Right lung (tissue), 5 donors: Measurements from ENCODE around the gene DCAF6. TPM values are rescaled to one million over a fixed set of nuclear protein-coding genes. Genes with fewer than 3 reads are reported as not detected.
"Not testable (repeated sequence)": the region's sequence is repeated elsewhere in the genome, so short reads cannot be mapped to it uniquely, and the experiment has no call there.

ENCODE experiments used
- DNase-seq, 2 donors: peaks; one replicate each; pipeline ENCODE4 v3.0.0-alpha.2; 2013
- polyA plus RNA-seq, 5 donors: library from polyadenylated mRNA; unstranded; fragments of 120-200 nt; gene quantifications; one replicate each; pipeline versions ENCODE4 v1.2.1 to v1.2.3, GENCODE V29; 2013; ENCODE audit warnings: inconsistent platforms in 1 of 5, low replicate concordance in 1 of 5; ENCODE audit not compliant: insufficient read length in 5 of 5, insufficient read depth in 1 of 5

The DCAF6 gene
- polyA plus RNA-seq, 5 donors = 54.9 to 64.0 (median 61.8) TPM

DNA sequence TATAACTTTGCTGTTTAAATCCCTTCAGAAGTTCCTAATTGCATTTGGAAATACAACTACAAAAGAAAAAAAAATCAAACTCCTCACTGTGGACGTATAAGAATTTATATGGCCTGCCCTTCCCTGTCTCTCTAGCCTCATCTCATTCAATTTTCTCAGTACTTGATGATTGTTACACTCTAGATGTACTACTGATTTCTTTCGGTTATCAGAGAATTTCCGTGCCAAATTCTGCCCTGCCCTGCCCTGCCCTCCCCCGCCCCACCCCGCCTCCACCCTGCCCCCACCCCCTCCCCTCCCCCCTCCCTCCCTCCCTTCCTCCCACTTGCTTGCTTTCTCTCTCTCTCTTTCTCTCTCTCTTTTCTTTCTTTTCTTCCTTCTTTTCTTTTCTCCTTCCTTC is 72.1 kb downstream of the DCAF6 start:
- no peak for DNase-seq

DNA sequence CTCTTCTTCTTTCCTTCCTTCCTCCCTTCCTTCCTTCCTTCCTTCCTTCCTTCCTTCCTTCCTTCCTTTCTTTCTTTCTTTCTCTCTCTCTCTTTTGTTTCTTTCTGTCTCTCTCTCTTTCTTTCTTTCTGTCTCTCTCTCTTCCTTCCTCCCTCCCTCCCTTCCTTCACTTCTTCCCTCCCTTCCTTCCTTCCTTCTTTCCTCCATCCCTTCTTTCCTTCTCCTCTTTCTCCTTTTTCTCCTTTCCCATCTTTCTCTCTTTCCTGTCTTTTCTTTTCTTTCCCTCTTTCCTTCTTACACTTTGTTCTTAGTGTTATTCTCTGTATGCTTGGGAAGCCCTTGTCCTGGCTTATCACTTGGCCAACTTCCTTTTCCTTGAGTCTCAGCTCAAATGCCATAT is 72.8 kb downstream of the DCAF6 start:
- no peak for DNase-seq

DNA sequence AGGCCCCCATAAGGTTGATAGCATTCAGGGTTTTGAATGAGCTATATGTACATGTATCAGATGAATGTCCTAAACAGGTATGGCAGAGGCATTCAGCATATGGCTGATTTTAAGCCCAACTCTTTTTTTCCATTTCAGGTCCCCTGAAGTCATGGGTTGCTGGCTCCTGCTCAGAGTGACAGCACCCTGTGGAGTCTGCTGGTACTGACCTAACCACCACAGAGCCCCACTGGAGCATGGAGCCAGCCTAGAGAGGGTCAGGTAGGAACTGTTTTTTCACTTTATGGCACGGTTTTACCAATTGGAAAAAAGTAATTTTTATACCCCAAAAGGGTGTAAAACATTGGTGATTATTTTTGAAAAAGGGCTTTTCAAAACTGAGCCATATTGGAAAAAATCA is 82.9 kb downstream of the DCAF6 start:
- no peak for DNase-seq

DNA sequence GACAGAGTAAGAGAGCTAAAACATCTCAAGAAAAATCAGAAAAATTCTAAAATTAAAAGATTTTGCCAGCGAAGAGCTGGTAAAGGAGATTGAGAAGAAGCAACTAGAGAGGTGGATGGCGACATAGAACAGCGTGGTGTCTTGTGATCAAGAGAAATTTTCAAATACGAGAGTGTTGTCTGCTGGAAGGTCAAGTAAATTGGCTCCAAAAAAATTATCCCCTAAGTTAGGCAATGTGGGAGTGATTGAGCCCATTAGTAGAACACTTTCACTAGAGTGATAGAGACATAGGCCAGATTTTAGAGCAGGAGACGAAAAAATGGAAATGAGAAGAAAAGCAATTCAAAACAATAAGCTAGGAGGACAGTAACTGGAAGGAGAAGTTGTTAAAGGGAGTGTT is 94.7 kb downstream of the DCAF6 start:
- DNase-seq = peak; percentile 42 to 44

DNA sequence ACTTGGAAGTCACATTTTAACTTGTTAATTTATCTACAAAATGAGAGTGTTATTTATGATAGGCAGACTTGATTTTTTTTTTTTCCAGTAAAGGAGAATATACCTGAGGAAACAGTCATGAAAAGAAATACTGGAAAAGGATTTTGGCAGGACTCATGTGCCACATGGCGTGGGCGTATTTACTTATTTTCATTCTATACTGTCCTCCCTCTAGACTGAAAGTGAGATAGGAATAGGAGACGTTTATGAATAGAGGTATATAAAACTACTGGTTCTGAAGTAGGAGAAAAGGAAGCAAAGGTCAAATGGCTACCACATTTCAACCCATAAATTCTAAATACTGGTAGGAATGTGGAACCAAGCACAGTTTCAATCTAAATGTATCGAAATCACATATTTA is 95.1 kb downstream of the DCAF6 start:
- DNase-seq = no peak

DNA sequence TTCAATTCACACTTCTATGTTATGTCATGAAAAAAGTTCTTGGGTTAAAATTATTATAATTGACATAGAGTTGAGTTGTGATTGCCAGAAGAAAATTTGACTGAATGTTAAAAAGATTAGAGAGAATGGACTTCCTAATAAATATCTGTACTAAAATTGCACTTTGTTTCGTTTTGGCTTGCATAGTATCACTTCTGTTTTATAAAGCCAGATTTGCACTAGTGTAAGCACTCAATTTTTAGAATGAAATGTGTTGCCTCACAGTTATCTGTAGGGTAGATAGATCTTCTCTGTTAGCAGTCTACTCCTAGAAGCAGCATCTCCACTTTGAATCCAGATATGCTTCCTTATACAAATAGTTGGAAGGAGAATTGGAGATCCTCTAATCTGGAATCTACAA is 95.5 kb downstream of the DCAF6 start:
- DNase-seq = peak in 1 of 2 donors; percentile 6

DNA sequence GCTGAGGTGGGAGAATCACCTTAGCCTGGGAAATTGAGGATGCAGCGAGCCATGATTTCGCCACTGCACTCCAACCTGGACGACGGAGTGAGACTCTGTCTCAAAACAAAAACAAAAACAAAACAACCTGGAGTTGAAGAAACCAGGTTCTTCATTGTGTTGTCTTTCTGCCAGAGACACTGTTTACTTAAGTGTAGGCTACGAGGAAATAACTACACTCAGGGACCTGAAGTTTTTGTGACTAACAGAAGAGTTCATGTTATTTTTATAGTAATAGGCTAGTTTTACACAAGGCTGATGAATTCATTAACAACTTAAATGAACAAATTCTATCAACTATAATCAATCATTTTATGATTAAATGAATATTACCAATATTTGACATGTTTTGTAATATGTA is 98.9 kb downstream of the DCAF6 start:
- DNase-seq = no peak

DNA sequence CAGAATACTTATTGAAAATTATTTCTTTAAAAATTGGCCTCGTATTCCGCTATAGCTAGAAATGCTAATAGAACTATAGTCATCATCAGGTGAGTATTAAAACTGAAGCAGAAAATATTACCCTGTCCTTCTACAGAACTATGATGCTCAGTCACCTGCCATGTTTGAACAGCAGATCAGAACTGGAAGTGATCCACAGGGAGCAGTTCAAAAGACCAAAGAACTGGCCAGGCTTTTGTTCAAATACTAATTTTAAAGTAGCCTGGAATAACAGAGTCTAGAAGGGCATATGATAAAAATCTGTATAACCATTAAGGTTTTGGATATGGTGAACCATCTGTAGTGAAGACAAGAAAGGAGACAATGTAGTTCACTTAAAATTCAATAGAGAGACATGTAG is 105.9 kb downstream of the DCAF6 start:
- no peak for DNase-seq

DNA sequence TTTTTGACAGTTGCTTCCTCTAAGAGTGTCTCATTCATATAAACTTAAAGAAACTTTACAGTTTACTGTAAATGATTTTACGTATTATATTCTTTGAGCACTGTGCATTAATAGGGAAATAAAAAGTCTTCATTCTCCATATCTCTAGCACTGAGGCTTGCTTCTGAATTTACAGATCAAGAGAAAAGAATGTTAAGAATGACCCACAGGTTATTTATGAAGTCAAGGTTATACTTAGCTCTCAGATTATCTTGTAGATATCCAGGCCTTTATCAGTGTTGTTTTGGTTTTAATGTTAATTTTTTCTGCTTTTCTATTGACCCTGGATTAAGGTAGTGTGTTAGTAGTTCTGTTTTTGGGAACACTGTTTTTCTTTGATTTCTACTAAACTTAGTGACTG is 108.8 kb downstream of the DCAF6 start:
- DNase-seq = no peak

DNA sequence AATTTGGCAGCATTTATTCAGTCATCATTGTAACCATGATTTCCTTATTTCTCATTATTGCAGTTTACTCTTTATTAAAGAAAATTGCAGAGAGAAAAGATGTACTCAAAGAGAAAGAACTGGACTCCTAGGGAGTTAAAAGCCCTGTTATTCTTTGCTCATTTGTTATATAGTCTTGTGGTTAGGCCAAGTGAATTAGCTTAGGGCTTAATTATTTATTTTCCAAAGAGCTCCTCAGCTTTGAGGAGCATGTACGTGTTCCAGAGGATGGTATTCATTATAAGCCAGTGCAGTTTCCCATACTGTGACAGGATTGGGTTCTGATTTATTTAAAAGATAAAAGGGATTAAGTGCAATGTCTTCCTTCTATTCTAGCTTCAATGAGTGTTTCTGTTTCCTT is 113.8 kb downstream of the DCAF6 start:
- no peak for DNase-seq

DNA sequence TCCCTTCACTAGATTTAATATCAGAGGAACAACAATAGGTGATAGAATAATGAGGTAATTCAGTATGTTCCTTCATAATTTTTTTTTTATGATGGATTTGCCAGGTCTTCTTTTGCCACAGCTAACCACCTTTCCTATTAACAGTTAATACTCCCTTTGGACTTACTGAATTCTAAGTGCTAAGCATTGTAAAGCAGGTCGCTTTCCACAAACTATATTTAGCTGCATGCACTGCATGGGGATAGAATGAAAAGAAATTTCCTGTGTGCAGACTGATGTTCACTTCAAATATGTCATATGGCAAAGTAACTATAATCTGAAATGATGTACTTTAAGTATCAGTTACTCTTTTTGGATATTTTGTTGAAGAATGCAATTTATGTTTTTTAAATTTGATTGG is 114.4 kb downstream of the DCAF6 start:
- DNase-seq = no peak

DNA sequence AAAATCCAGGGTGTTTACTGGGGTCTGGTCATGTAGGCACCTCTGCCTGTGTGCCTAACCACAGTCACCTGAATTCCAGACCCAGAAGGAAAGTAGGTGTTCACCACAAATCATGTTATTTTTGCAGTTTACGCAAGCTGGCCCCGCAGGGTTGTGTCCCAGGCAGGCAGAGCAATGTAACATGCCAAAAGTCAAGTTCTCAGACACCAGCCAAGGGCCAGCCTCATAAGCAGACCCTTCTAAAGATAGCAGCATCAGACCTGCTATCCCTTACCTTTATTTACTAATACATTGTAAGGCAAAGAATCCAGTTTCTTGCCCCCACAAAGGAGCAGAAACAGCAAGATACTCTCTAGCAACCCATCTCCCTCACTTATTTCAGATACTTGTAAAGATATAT is 117.2 kb downstream of the DCAF6 start:
- no peak for DNase-seq

DNA sequence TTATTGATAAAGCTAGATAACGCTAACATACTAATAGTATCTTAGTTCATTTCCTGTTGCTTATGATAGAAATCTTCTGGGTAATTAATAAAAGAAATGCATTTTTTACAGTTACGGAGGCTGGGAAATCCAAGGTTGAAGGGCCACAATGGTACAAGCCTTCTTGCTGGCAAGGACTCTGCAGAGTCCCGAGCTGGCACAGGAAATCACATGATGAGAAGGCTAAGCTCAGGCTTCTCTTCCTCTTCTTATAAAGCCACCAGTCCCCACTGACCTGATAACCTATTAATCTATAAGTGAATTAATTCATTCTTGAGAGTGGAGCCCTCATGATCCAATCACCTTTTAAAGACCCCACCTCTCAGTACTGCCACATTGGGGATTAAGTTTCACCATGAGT is 117.6 kb downstream of the DCAF6 start:
- DNase-seq = no peak

DNA sequence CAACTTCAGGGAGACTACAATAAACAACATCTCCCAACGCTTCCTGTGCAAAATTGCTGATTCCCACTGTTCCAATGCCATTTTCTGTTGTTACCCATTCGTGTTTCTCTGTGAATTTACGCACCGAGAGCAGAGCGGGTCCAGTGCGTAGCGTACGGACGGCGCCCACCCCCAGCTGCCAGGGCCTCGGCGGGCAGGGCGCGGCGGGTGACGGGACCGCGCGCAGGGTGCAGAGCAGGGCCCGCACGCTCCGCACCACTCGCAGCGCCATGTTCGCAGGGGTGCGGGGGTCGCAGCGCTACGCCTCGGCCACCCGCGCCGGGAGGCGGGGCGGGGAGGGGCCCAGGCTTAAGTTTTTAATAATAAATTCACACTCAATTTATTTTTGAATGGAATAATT is 119.7 kb downstream of the DCAF6 start:
- not testable (repeated sequence) for DNase-seq

DNA sequence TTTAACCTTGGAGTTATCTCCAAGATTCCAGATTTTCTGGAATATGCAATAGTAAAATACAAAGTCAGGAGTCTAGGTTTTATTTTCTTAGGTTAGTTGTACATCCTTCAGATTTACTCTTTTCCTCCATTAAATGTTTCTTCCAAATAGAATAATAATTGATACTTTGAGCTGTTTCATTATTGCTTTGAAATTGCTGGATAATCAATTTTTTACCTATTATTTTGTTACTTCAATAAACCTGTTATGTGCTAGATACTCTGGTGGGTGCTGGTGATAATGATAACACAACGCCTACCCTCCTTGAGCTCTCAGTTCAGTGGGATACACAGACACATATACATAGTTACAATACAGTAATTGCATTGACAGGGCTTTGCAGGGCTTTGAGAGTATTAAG is 120.9 kb downstream of the DCAF6 start:
- no peak for DNase-seq

DNA sequence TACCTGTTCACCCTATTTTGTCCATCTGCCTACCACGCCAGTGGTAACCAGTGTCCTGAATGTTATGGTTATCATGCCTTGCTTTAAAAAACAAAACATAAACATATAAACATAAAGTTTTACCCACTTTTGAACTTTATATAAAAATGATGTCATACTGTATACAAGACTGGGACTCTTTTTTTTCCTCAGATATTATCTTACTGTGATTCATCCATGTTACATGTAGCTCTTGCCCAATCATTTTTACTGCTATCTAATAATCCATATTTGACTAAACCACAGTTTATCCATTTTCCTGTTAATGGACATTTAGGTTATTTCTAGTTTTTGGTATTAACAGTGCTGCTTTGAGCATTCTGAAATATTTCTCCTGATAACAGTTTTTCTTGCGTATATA is 121.4 kb downstream of the DCAF6 start:
- no peak for DNase-seq

DNA sequence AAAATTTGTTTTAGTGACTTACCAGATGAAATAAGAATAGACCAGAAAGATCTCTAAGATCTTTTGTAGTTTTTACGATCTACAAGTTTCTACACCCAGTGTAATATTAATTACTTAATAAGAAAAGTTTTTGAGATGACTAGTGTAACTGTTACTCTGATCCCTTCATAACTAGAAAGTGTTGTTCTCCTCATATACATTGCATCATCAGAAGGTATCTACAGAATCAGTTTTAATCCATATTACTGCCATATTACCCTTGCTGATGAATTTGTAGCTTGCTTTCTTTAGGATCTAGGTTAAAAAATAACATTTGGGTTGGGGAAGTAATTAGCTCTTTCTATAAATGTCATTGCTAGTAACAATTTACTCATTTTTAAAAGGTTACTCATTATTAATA is 127.7 kb downstream of the DCAF6 start:
- DNase-seq = no peak

DNA sequence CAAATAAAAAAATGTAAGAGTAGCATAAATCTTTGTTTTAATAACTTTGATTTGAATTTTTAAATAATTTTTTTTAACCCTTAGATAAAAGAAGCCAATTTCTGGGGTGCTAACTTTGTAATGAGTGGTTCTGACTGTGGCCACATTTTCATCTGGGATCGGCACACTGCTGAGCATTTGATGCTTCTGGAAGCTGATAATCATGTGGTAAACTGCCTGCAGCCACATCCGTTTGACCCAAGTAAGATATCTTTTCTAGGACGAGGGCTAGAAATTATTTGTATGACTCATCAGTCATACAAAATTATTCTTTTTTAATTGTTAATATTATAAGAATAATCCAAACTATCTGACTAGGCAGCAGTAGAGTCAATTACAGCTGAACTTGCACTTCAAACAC is 129.0 kb downstream of the DCAF6 start:
- no peak for DNase-seq

DNA sequence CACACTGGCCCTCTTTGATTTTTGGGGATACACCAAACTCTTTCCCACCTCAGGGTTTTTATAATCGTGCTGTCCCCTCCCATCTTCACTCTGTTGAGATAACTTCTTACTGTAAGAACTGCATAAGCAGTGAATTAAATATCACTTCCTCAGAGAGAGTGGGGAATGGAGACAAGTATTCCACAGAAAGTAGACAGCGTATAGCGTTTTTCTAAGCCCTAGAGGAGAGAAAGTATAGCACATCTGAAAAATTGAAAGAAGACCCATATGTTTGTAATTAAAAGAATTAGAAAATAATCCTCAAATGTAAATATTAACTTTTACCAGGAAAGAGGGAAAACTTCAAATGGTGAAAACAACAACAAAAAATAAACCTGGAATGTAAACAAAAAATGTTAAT is 132.9 kb downstream of the DCAF6 start:
- DNase-seq = no peak

DNA sequence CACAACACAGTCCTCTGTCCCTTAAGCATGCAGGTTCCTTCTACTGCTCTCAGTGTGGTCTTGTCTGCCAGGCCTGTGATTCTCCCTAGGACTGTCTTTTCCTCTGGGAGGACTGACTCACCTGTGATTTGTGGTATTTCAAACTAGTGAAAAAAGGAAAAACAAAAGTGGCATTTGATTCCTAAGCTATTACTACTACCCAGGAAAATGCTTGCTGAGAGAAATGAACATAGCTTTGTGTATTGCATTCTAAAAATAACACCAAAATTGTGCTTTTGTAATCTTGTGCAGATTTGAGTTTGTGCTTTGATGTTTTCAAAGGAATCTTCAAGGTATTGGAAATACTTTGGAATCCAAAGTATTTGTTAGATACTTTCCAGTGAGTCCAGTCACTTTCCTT is 143.3 kb downstream of the DCAF6 start:
- DNase-seq = no peak

DNA sequence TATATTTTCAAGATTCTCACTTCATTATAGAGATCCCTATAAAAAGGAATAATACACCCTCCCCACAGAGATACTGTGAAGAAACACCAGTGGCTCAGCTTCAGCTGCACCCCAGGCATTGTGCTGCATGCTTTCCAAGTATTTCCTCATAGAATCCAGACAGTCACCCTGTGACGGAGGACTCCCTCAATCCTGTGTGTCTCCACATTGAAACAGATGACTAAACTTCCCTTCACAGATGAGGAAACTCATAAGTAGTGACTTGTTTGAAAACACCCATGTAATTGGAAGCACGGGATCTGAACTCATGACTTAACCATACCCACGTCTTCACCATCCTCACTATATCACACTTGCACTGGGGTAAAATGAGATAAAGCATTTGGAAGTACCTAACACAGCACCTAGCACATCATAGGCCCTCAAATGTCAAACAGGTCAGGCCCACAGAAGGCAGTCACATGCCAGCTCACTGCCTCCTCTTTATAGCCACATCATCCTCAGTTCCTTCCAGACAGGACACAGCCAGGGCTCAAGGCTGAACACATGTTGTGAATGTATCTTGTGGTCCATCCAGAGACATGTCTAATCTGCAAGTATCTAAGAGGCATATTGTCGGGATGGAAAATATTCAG is 145.0 kb downstream of the DCAF6 start:
- DNase-seq = no peak

DNA sequence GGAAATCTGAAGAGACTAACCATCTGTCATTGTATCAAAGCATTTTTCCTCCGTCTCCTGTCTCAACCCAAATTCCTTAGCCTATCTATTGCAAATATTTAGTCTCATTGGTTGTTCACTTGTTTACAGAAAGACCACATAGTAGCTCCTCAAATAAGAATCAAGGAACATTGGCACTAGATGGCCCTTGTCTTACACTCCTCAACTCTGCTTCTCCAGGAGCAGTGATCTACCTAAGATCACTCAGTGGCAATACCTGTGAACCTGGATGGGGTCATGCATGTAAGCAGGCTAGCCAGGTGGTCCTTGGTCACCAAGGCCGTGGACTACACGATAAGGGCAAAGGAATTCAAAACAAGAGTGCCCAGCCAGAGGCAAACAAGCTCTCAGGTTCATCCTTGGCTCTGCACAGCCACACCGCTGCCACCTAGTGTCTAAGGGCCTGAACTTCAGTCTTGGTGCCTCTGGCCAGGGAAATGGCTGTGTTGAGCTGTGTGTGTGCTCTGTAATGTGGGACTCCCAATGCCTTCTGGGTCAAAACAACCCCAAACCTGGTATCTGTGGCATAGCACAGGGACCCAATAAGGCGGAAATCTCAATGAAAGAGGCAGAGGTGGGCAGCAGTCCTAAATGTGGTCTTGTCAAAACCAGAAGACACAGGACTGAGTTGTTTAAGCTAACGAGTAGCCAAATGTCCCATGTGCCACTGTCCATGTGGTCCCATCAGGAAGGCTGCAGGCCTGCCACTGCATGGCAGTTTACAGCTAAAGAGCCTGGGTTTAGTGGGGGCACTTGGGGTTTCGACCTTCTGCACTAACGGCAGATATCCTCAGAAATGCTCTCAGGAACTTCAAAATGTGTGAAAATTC is 145.8 kb downstream of the DCAF6 start:
- DNase-seq = peak; percentile 51 to 61

DNA sequence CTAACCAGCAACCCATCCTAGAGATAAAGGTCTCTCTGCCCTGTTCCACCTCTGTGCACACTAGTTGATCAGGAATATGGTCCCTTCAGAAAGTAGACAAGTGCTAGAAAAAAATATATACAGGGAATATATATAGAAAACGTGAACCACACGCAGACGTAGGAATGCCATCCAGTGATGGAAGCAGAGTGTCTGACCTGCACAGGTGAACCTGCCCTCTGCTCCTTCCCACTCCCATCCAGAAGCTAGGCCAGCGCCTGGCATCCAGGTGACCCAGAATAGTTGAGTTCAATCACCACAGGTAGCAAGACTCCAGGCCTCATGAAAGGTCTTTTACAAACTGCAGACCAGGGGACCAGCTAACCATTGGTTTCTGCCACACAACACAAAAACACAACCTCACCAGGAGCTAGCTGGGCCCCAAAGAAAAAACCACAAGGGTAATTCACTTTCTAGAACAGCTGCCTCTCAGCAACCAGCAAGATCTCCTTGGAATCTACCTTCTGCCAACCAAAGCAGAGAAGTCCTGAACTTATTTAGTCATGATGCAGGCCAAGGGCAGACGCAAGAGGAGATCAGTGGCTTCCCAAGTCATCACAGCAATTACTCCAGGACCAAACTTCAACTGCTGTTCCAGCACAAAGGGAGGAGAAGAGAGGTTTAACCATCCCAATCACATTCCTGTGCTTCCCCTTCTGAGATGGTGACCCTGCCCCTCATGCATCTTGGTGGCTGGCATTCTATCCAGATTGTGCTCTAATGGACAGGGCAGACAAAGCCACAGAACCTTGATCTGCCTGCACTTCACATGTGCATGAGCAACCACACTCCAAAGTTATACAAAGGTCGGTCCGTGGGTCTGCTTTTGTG is 147.2 kb downstream of the DCAF6 start:
- no peak for DNase-seq
